ENCODE results near the gene TEAD1. TPM values are rescaled to one million over a fixed set of nuclear protein-coding genes. Genes with fewer than 3 reads are reported as not detected.

The TEAD1 gene
- total RNA-seq (73.9 and 105 TPM in 2 replicates), polyA plus RNA-seq (45.9 and 52.0 TPM in 2 replicates)

- Histone ChIP-seq H3K27me3 (no peaks in the 10 kb centered on the region), H3K4me3 (peak within 1 kb of the TSS; percentile 93), H3K36me3 (no peaks in the 10 kb centered on the region), H3K4me1 (ENCODE audit: low read depth) (peaks cover 24% of the 10 kb centered on the region), H3K27ac (peak within 1 kb of the TSS; percentile 100), H3K9me3 (ENCODE audit: low read depth) (no peaks in the 10 kb centered on the region)
- peak; percentile 98 for DNase-seq (ENCODE audit: low read depth in 1 of 2, low spot score in 1 of 2)
- TF ChIP-seq CTCF (IDR thresholded peaks at IDR 0.05; ENCODE audit: low read depth, low read length), result no peak
These were observed at the start of gene TEAD1 for GRCh38 chr11:12673924-12674570. Gene TEAD1, plus strand, starts transcription at chr11:12674421.

- no peak for TF ChIP-seq CTCF (IDR thresholded peaks at IDR 0.05; ENCODE audit: low read depth, low read length)
- Histone ChIP-seq H3K9me3 (ENCODE audit: low read depth) (no peaks in the 10 kb centered on the region), H3K36me3 (no peaks in the 10 kb centered on the region), H3K27ac (no peak overlapping the region), H3K4me3 (no peak overlapping the region), H3K27me3 (no peaks in the 10 kb centered on the region), H3K4me1 (ENCODE audit: low read depth) (no peaks in the 10 kb centered on the region)
- no peak for DNase-seq (ENCODE audit: low read depth in 1 of 2, low spot score in 1 of 2)
These were observed 49.6 kb upstream of the TEAD1 start for GRCh38 chr11:12624595-12624994.

- no peak overlapping the region for H3K4me3 ChIP-seq
- no peak for TF ChIP-seq CTCF (IDR thresholded peaks at IDR 0.05; ENCODE audit: low read depth, low read length)
- DNase-seq (ENCODE audit: low read depth in 1 of 2, low spot score in 1 of 2), result peak in 1 of 2 donors; percentile 61
These were observed 48.7 kb upstream of the TEAD1 start for GRCh38 chr11:12625438-12626071.

GRCh38 chr11:12626616-12627015 is 47.6 kb upstream of the TEAD1 start:
- H3K4me3 ChIP-seq, result no peak overlapping the region
- no peaks in the 10 kb centered on the region for H3K9me3 ChIP-seq (ENCODE audit: low read depth)
- no peaks in the 10 kb centered on the region for H3K27me3 ChIP-seq
- DNase-seq (ENCODE audit: low read depth in 1 of 2, low spot score in 1 of 2), result no peak
- H3K27ac ChIP-seq, result no peak overlapping the region
- H3K36me3 ChIP-seq, result no peaks in the 10 kb centered on the region
- no peak for TF ChIP-seq CTCF (IDR thresholded peaks at IDR 0.05; ENCODE audit: low read depth, low read length)
- no peaks in the 10 kb centered on the region for H3K4me1 ChIP-seq (ENCODE audit: low read depth)

More at GRCh38 chr11:12625438-12626071, 48.7 kb upstream of the TEAD1 start:
- Histone ChIP-seq H3K9me3 (ENCODE audit: low read depth) (no peaks in the 10 kb centered on the region), H3K4me1 (ENCODE audit: low read depth) (no peaks in the 10 kb centered on the region), H3K27ac (no peak overlapping the region), H3K36me3 (no peaks in the 10 kb centered on the region), H3K27me3 (no peaks in the 10 kb centered on the region)

- no peaks in the 10 kb centered on the region for H3K36me3 ChIP-seq
- H3K4me1 ChIP-seq (ENCODE audit: low read depth), result no peaks in the 10 kb centered on the region
- TF ChIP-seq CTCF (IDR thresholded peaks at IDR 0.05; ENCODE audit: low read depth, low read length), result no peak
- H3K4me3 ChIP-seq, result no peak overlapping the region
- no peak overlapping the region for H3K27ac ChIP-seq
- DNase-seq (ENCODE audit: low read depth in 1 of 2, low spot score in 1 of 2), result no peak
- H3K27me3 ChIP-seq, result no peaks in the 10 kb centered on the region
- no peaks in the 10 kb centered on the region for H3K9me3 ChIP-seq (ENCODE audit: low read depth)
These were observed 45.9 kb upstream of the TEAD1 start for GRCh38 chr11:12628314-12628713.

Measured in cardiac muscle cell (in vitro differentiated cells and primary cell).